ENCODE measurements around the gene SUSD2.

SUSD2 gene

GRCh38 chr22:24178021-24178431 lies 3.3 kb upstream of the SUSD2 start:
- Mint-ChIP-seq H3K36me3 (ENCODE audit: low read depth) (no peaks in the 10 kb centered on the region), H3K27me3 (ENCODE audit: low read depth) (no peaks in the 10 kb centered on the region), H3K9me3 (no peaks in the 10 kb centered on the region), H3K4me1 (no peaks in the 10 kb centered on the region), H3K4me3 (no peak overlapping the region), H3K27ac (no peak overlapping the region)
- no peak for TF ChIP-seq CTCF (IDR thresholded peaks at IDR 0.05; ENCODE audit: unreplicated experiment in 3 of 3)

GRCh38 chr22:24178502-24179440 lies 2.5 kb upstream of the SUSD2 start:
- no peak overlapping the region for H3K4me3 Mint-ChIP-seq
- peak in 1 of 3 experiments; percentile 23 for TF ChIP-seq CTCF (IDR thresholded peaks at IDR 0.05; ENCODE audit: unreplicated experiment in 3 of 3)
- no peaks in the 10 kb centered on the region for H3K4me1 Mint-ChIP-seq
- H3K36me3 Mint-ChIP-seq (ENCODE audit: low read depth), result no peaks in the 10 kb centered on the region
- H3K27me3 Mint-ChIP-seq (ENCODE audit: low read depth), result no peaks in the 10 kb centered on the region
- no peak overlapping the region for H3K27ac Mint-ChIP-seq
- H3K9me3 Mint-ChIP-seq, result no peaks in the 10 kb centered on the region

- no peak for TF ChIP-seq CTCF (IDR thresholded peaks at IDR 0.05; ENCODE audit: unreplicated experiment in 3 of 3)
- Mint-ChIP-seq H3K4me1 (no peaks in the 10 kb centered on the region), H3K36me3 (ENCODE audit: low read depth) (no peaks in the 10 kb centered on the region), H3K9me3 (no peaks in the 10 kb centered on the region), H3K4me3 (no peak overlapping the region), H3K27me3 (ENCODE audit: low read depth) (no peaks in the 10 kb centered on the region), H3K27ac (no peak overlapping the region)
Measured at GRCh38 chr22:24179478-24180210, 1.6 kb upstream of the SUSD2 start.

- Mint-ChIP-seq H3K9me3 (no peaks in the 10 kb centered on the region), H3K27ac (no peak overlapping the region), H3K4me3 (no peak overlapping the region), H3K27me3 (ENCODE audit: low read depth) (no peaks in the 10 kb centered on the region), H3K4me1 (no peaks in the 10 kb centered on the region), H3K36me3 (ENCODE audit: low read depth) (no peaks in the 10 kb centered on the region)
- no peak for TF ChIP-seq CTCF (IDR thresholded peaks at IDR 0.05; ENCODE audit: unreplicated experiment in 3 of 3)
Measured at GRCh38 chr22:24180316-24181087, 785 bp upstream of the SUSD2 start.

- TF ChIP-seq CTCF (IDR thresholded peaks at IDR 0.05; ENCODE audit: unreplicated experiment in 3 of 3), result peak in 1 of 3 experiments; percentile 16
- Mint-ChIP-seq H3K27me3 (ENCODE audit: low read depth) (no peaks in the 10 kb centered on the region), H3K27ac (no peak overlapping the region), H3K4me3 (no peak overlapping the region), H3K36me3 (ENCODE audit: low read depth) (no peaks in the 10 kb centered on the region), H3K4me1 (no peaks in the 10 kb centered on the region), H3K9me3 (no peaks in the 10 kb centered on the region)
Measured at GRCh38 chr22:24181996-24182899, 961 bp downstream of the SUSD2 start.

All from nephron (organoid).